SK-MEL-5 (cell line): ENCODE measurements around the gene FAM241B. TPM values are rescaled to one million over a fixed set of nuclear protein-coding genes. Genes with fewer than 3 reads are reported as not detected.

Source experiments
- DNase-seq: peaks from one replicate; pipeline ENCODE4 v3.0.0-alpha.2; 2016; ENCODE audit warnings: low read depth, low spot score
- in situ Hi-C: cut with HindIII; loops from 2 replicates; pipeline ENCODE4 v1.10.0; 2016; ENCODE audit warnings: low sequenced_read_pairs, high pct_unique_total_duplicates, low pct_unique_long_range_greater_than_20kb
- total RNA-seq: library from RNA; depleted of rRNA; stranded (reverse); fragments of >200 nt; shearing (Covaris generic); gene quantifications from 2 replicates; pipeline ENCODE4 v1.2.3, GENCODE V29; 2014

FAM241B gene
- total RNA-seq, 1 experiment from 2014 or later, result 1.2 TPM

DNA sequence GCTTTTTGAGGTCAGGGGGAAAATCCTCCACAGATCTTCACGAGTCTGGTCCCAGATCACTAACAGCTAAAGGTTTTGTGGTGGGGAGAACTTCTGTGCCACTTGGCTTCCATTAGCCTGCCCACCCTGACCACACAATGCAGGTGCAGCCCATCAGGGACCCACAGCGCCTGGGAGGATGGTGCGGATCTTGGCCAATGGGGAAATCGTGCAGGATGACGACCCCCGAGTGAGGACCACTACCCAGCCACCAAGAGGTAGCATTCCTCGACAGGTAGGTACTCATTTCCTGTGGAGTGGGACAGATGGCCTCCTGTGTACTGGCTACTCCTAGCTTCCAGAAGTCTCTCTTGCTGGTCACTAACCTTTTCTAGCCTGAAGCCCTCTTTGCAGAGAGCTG is 1.5 kb downstream of the FAM241B start:
- no peak for DNase-seq
- in situ Hi-C loops, result no loop called here

DNA sequence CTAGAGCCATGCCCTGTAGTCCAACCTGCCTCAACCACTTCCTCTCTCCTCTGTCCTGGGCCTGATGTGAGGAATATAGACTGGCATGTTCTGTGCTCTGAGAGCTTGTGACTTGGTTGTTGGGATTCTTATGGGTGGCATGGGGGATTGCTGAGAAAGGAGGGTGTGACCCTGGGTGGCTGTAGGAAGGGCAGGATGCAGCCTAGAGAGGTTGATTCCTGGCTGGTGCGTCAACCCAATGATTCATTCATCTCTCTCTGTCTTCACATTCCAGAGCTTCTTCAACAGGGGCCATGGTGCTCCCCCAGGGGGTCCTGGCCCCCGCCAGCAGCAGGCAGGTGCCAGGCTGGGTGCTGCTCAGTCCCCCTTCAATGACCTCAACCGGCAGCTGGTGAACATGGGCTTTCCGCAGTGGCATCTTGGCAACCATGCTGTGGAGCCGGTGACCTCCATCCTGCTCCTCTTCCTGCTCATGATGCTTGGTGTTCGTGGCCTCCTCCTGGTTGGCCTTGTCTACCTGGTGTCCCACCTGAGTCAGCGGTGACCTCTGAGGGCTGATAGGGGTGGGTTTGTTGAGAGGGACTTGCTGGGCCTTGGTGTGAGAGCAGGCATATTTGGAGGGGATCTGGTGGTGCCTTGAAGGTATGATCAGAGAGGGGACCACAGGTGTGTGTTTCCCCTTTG is 2.6 kb downstream of the FAM241B start:
- no peak for DNase-seq
- in situ Hi-C loops, result no loop called here

DNA sequence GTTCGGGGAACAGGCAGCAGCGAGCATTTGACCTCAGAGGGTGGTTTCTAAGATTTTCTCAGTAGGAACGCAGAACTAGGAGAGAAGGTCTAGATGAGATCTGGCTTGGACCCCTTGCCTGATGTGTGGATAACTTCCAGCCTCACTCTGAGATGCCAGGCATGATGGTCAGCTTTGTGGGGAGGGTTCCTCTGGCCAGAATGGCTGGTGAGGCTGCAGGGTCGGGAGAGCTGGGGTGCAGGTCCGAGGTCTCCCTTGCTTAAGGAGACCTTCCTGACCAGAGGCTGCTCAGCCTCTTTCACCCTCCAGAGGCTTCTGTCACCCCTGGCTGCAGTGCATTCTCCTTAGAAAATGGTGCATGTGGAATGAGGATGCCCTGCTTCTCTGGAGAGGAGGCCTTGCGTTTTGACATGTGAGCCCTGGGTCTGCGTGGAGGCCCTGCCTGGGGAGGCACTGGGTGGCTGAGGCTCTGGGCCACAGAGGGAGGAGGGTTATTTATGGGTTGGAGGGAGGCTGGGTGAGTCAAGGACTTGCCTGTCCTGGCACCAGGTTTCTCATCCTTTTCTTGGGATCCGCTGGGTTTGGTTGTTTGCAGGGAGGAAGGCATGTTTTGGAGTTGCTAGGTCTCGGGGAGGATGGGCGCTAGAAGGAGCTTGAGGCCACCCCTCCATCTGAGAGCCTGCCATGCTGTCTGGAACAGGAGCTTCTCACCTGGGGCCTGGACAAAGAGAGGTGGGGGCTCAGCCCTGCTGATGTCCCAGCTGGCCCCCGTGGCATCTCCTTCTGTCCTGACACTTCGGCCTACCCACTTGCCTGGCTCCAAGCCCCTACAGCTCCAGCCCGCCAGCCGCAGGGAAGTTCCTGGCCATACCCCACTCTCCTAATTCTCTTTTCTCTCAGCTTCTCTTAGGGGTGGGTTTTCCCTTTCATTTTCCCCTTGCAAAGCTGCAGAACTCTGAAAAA is 3.9 kb downstream of the FAM241B start:
- in situ Hi-C loops, result no loop called here
- no peak for DNase-seq

DNA sequence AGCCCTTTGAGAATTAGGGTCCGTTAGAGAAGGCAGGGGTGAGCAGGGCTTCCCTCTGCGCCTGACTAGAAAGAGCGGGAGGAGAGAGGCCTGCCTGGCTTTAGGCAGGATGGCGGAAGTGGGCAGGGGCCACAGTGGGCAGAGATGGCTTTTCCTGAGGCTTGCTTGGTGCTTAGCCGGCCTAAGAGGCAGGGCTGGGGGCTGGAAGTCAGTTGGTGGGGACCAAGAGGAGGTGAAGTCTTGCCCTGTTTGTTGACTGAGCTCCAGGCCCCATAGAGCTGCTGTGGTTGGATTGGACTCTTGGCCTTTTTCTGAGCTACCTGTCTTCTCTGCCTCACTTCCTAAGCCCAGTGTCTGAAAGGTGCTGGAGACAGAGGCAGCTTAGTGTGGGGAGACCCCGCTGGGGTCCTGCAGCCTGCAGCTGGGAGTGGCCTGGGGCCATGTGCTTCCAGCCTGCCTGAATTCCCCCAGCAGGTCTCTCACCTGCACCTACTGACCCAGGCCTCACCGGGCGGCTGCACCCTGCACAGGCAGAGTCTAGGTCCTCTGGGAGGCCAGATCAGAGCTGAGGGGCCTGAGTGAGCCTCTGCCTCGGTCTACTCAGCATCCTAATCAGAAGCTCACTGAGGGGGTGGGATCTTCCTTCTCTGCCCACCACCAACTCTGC is 4.8 kb downstream of the FAM241B start:
- DNase-seq, result no peak
- in situ Hi-C loops, result no loop called here

DNA sequence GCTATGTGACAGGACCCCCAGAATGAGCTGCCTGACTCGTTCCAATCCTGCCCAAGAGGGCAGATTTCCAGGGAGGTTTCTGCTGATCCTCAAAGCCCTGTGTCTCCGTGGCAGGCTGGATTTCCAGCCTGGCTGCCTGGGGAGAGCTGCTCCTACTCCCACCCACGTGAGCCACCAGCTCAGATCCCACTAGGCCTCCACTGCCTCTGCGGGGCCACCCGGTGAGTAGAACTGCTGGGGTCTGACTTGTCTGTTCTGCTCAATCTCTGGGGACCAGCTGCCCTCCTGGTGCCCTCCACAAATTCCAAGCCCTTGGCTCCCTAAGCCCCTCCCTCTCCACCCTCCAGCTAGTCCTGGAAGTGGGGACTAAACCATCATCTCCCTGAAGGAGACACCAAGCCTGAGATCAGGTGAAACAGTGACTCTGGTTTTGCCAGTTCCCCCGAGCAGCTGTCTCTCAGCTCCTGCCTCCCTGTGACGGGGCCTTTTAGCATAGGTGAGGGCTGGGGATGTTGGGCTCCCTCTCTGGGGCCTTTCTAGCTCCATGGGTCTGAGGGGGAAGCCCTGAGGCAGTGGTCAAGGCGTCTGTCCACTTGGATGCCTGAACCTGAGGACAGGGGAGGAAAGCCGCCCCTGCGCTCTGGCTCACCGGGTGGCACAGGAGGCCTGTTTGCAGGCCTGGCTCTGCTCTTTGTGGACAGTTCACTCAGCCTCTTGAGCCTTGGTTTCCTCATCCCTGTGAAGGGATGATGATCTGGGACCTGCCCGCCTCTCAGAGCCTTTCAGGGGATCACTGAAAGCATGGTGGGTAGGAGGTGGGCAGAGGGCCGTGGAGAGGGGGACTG is 5.6 kb downstream of the FAM241B start:
- in situ Hi-C loops, result no loop called here
- no peak for DNase-seq

DNA sequence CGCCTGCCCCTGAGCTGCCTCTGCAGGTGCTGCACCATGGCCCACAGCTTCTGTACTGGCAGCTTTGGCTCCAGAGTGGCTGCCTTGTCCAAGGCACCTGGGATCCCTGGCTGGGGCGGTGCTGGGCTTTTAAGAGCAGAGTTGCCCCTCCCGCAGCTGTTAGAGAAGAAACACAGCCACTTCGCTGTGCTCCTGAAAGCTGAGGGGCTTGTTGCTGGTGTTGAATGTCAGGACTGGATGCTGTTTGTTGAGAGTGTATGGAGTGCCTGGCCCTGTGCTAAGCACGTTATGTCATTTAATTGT is 6.2 kb downstream of the FAM241B start:
- DNase-seq, result no peak
- in situ Hi-C loops, result no loop called here

DNA sequence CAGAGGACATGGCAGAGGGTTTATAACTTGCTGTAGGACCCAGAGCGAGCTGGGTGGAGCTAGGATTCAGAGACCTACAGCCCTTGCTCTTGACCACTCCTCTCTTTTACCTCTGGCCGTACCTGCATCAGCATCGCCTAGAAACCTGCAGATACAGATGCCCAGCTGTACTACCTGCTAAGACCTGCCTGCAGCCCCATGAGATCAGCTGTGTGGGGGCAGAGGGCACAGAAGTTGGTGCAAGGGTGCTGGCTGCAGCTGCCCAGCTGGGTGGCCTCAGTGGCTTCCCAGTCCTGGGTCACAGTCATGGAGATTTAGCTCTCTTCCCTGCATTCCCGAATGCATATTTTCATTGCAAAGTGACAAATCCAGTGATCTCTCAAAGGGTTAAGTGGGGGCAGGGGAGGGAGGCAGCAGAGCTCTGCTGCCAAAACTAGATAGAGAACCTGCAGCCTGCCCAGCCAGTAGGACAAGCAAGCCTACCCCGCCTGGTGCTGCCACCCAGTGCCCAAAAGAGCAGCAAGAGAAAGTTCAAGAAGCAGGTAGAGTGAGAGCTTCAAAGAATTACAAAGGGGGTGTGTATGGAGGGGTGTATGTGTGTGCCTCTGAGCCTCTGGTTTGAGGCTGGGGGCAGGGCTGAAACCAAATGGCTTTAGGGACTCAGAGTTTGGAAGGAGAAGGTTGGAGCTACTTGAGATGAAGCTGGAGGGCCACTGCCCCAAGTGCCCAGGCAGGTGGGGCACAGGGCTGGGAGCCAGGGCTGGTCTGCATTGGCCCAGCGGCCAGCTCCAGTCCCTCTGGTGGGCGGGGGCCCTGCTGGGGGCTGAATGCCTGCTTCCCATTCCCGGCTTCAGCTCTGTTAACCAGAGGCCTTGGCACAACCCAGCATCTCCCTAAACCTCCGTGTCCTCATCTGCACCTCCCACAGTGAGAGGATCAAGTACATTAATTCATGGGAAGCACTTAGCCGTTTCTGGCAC is 6.9 kb downstream of the FAM241B start:
- in situ Hi-C loops, result no loop called here
- DNase-seq, result peak; percentile 45

DNA sequence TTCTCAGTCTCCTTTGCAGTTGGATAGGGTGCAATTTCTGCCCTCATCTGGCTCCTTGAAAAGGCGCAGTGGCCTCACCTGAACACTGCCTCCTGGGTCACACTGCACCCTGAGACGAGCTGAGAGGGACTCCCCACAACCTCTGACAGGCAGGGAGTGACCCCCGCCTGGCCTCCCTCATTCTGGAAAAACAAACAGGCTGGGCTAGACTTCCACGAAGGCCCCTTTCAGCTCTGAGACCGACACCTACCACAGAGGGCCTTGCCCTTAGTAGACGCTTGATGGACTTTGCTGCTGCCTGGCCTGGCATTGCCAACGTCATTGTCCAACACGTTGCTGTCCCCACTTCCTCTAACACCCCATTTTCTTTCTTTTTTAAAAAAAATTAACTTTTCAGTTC is 8.6 kb downstream of the FAM241B start:
- in situ Hi-C loops, result no loop called here
- no peak for DNase-seq

DNA sequence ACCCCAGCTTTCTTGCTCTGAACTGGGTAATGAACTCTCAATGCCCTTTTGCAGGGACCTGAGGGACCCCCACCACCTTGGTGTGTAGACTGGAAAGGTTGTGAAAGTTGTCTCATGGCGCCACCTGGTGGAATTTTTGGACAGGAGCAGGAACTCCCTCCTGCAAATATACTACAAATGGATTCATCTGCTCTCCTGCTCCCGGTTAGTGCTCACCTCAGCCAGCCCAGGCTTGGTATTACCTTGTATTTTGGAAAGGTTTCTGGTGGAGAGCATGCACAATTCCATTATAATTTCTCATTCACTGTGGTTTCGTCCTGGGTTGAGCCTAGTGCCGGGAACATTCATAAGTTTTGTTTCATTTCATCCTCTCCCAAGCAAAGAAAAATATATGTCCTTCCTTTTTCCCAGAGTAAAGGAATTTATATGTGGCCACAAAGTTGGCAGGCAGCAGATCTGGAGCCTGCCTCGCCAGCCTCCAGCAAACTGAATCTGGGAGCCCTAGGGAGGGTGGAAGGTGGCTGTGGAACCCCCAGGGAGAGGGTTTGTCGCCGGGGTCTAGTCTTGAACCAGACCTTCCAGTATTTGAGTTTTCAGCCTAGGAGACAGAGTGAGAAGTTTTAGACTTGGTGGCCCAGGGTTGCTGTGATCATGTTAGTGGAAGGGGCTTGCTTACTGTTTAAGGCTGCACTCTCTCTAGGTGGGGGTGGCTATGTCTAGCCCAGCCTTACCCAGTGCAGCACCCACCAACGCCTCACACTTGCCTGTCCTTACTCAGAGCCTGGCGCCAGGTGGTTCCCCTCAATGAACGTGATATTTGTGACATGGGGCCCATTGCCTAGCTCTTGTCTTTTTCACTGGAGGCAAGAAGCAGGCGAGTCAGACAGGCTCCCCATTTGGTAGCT is 9.5 kb downstream of the FAM241B start:
- in situ Hi-C loops, result no loop called here
- peak; percentile 68 for DNase-seq

DNA sequence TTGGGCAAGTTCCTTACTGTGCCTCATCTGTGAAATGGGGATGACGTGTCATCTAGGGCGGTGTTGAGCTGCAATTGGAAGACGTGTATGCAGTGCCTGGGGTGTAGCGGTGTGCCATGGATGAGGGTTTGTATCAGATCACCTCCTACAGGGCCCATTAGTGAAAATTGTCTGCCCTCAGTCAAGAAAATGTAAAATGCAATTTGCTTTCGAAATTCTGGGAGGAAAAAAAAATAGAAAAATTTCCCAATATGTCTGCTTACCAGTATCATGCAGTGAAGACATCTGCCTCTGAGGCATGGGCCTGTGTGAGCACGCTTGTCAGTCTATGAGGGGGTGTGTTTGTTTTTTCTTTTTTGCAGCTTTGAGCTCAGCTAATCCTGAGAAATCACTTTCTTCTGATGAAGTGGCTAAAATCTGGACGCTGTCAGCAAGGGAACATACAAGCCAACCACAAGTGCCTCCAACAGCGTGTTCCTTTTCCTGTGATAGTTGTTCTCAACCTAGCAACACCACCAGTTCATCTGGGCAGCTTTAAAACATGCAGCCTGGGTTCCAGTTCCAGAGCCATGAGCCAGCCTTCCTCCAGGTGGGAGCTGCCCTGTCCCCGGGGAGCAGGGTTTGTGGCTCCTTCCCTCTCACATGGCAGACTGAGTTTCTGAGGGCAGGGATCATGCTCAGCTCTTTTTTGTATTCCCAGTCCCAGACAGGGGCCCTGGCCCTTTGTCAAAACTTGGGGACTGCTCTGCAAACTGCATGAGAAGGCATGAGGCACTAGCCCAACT is 10.3 kb downstream of the FAM241B start:
- in situ Hi-C loops, result no loop called here
- no peak for DNase-seq

DNA sequence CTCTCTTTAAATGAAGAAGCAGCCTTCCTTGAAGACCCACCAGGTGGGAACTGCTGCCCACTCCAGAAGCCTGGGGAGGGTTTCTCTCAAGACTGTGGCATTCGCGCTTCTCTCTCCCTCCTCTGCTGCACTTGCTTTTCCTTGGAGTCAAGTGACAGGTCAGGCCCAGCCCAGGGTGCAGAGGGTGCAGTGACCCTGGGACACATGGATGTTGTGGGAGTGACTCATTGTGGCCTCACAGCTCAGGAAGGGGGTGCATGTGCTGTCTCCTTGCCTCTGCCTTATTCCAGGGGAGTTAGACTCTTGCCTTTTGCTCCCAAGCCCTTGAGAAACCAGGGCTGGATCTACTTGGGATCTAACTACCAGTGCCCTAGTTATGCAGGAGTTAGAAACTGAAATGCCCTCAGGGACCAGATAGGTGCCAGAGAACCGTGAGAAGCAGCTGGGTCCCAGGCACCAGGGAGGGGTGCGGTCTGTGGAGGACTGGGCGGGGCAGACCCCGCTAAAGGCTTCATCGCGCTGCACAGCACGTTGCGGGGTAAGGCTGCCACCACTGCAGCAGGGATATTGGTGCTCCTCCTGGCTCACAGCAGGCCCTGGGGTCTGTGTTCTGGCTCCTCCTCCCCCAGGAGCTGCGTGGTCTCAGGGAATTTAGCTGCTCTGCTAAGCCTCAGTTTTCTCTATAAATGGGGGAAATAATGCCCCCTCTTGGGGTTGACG is 11.4 kb downstream of the FAM241B start:
- in situ Hi-C loops, result no loop called here
- DNase-seq, result no peak

DNA sequence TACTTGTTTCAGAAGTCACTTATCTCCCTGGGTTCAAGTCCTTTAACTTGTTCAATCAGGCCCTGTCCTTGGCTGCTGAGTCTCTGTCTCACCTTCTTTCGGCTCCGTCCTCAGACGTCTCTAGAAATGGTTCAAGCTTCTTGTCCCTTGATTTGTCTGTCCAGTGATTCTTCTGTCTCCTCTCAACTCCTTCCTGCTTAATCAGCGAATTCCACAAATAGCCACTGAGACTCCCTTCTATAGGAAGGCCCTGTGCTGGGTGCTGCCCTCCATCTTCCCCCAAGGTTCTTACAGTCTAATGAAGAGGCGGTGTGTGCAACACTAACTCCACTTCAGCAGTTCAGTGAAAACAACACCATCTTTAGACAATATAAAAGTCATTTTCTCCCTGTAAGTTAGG is 12.7 kb downstream of the FAM241B start:
- in situ Hi-C loops, result no loop called here
- no peak for DNase-seq

DNA sequence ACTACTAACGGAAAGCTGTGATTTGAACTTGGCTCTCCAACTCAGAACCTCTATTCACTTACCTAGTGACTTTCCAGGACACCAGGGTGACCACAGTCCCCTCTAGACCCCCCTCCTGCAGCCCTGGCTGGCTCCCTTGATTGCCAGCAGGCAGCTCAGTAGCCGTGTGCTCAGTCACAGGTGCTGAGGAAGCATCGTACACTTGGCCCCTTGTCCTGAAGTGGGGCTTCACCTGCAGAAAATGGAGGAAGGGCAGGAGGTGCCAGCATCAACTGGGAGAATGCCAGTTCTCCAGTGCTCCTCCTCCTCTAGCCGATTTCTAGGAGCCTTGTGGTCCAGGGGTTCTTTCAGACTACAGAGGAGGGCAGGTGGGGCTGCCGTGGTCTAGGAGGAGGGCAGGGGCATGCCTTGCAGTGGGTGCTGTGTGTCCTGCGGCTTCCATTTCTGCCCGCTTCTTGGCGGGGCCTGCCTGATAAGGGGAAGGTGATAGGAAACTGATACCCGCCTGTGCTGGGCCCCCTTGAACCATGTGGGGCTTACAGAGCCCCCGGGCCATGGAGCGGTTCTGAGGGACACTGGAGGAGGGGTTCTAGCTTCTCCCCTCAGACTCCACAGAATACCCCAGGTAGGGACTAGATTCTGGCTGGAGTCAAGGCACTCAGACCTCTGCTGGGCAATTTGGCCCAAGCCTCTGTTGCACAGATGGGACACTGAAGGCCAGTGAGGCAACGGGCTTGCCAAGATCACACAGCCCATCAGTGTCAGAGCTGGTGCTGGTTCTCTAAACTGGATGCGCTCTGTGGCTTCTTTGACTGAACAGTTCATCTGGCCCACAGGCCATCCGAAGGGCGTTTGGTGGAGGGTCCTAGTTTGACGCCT is 14.0 kb downstream of the FAM241B start:
- no peak for DNase-seq
- in situ Hi-C loops, result no loop called here
